GM21526 (cell line): ENCODE measurements around the gene CEACAM5.
"Not testable (repeated sequence)": the region's sequence is repeated elsewhere in the genome, so short reads cannot be mapped to it uniquely, and the experiment has no call there.

Experiments used
- ATAC-seq: cut with Tn5 transposase; IDR thresholded peaks from one replicate; pipeline ENCODE4 v1.9.1; 2021; ENCODE audit warnings: moderate library complexity; ENCODE audit not compliant: unreplicated experiment, low FRiP score

CEACAM5 gene

DNA sequence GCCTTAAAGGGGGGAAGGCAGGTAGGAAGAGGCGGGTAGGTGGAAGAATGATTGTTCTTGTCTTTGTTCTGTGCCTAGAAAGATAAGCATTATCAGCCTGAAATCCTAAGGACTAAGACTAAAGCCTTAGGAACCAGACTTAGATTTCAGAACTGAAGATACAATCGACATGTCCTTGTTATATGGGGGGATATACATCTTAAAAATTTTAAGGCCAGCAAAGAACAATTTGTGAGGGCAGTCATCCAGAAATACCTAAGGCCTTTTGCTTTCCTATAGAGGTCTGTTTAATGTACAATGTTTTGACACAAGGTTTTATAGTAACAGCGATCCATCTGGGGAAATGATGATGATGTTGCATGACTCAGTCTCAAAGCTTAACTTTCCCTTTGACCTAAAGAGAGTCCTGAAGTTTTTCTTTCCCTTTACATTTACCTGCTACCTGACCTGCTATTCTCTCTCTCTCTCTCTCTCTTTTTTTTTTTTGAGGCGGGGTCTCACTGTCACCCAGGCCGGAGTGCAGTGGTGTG is 26.7 kb downstream of the CEACAM5 start:
- no peak for ATAC-seq

DNA sequence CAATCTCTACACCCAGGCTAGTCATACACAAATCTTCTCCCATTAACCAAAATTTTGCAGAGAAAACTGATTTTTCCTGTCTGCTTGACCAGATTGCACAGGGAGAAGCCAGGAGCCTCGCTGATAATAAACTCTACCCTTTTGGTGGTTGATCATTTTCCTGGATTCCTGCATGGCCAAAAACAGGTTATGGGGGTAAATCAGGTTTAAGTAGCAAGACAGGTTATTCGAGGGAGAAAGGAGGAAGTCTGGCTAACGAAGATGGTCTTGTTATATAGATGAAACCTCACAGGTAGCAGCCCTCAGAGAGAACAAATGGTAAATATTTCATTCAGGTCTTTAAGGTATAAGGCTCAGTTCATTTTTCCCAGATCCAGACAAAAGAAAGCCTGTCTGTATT is 30.9 kb downstream of the CEACAM5 start:
- no peak for ATAC-seq

DNA sequence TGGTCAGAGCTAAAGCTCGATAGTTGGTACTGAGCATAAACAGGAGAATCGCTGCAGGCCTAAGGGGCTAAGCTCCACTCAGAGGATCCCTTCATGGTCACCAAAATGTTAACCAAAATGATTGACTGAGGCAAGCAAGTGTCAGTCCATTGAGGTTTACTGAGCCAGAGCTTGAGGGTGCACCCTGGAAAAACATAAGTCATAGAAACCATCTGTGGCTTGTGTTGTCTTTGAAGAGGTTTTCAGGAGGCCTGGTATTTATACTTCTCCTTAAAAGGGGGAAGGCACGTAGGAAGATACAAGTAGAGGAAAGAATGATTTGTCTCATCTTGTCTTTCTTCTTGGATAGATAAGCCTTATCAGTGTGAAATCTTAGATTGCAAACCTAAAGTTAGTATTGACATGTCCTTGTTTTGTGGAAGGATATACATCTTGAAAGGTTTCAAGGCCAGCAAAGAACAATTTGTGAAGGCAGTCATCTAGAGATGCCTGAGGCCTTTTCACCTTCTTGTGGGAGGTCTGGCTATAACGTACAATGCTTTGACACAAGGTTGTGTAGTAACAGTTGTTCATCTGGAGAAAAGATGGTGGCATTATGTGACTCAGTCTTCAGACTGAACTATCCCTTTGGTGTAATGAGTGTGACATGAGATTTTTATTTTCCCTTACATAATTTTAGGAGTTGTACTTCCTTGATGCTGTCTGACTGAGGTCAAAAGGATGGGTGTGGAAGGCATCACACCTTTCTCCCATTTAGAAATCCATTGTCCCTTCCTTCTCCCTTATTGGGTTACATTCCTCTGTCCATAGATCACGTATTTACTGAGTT is 32.2 kb downstream of the CEACAM5 start:
- no peak for ATAC-seq

GRCh38 chr19:41741244-41741554 is 32.8 kb downstream of the CEACAM5 start:
- no peak for ATAC-seq

GRCh38 chr19:41744850-41745249 is 36.4 kb downstream of the CEACAM5 start:
- ATAC-seq = no peak

DNA sequence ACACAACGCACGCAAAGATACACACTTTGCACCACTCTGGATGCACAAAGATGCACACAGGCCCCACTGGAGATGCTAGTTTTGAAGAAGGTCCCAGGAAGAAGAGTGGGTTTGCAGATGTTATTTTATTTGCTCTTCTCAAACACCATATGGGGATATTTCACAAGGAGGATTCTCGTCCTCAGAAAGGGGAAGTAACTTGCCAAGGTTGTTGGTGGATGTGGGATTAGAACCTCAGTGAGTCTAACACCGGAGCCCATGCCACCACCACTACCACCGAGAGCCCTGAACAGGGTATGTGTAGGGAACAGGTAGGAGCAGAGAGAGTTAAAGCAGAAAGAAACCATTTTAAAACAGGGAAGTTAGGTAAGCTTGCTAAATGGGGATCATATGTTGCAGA is 37.3 kb downstream of the CEACAM5 start:
- no peak for ATAC-seq

- ATAC-seq = no peak
Observed at GRCh38 chr19:41746593-41747227, 38.3 kb downstream of the CEACAM5 start.

- no peak for ATAC-seq
Observed at GRCh38 chr19:41748012-41748411, 39.6 kb downstream of the CEACAM5 start.

DNA sequence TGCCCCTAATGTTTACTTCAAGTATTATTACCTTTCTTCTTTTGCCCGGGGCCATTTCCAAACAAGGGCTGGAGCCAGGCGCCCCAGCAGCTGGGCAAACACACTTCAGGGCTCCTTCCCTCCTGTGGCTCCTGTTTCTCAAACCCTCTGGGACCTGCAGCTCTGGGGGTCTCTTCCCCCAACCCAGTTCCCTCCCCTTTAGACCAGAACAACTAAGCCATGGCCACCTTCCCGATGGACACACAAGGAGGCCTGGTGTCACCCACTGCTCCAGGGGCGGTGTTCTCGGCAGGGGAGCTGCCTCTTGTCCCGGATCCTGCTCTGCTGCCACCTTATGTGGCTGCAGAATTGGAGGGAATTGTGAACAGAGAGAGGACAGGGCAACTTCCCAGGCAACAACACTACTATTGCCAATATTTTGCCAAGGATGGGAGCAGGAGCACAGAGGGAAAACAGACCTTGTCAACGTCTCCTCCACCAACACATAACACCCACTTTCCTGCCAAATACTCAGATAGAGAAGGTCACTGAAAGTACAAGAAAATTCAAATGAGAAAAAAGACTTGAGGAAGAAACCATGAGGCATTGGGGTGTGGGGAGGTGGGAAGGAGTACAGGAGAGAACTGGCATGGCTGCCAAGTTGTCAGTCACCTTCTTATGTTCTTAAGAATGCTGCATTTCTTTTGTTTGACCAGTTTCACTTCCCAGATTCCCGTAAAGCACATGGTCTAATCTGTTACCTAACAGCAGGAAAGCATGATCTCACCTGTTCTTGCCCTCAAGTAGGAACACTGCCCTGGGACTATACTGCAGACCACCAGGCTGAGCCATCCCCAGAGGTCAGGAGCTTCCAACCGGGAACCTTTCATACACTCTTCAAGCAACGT is 42.1 kb downstream of the CEACAM5 start:
- not testable (repeated sequence) for ATAC-seq

DNA sequence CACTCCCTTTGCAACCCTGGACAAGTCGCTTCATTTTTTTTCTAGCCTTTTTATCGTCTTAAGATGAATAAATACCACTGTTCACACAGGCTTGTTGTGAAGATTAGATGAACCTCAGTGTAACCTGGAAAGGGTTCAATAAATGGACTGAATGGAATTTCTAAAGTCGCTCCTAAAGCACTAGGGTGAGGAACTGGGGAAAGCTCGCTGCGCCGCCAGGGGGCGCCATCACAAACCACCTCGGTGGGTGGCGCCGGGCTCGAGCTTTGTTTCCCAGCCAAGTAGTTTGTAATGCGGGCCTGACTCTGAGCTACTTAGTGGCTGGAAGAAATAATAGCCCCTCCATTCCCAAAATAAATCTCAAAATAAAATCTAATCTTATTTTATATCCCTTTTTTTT is 44.7 kb downstream of the CEACAM5 start:
- no peak for ATAC-seq

DNA sequence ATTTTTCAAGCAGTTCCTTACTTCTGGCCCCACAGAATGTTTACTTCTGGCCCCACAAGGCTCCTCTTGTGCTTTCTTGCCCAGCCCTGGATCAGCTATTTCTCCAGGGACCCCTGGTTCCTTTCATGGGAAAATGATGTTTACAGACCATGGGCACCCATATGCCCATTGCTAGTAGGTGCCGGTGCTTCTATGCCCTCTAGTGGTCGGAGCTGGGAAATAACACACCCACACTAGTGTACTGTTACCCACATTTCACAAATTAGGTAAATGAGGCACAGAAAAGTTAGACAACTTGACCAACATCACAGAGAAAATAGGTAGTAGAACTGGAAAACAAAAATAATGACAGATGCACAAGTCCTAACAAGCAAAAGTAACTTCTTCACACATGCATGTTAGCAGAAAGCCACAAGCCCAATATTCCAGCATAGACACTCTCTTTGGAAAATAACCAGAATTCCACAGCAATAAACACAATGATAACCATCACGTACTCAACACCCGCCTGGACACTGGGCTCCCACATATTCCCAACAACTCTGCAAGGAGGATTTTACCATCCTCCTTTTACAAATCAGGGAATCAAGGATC is 45.6 kb downstream of the CEACAM5 start:
- ATAC-seq = no peak

GRCh38 chr19:41755328-41755913 is 47.0 kb downstream of the CEACAM5 start, which contains the start of gene CEACAM6:
TSS of gene CEACAM6 (plus strand) at chr19:41755530. CDS start at chr19:41755639, 109 bp downstream.
- no peak for ATAC-seq

DNA sequence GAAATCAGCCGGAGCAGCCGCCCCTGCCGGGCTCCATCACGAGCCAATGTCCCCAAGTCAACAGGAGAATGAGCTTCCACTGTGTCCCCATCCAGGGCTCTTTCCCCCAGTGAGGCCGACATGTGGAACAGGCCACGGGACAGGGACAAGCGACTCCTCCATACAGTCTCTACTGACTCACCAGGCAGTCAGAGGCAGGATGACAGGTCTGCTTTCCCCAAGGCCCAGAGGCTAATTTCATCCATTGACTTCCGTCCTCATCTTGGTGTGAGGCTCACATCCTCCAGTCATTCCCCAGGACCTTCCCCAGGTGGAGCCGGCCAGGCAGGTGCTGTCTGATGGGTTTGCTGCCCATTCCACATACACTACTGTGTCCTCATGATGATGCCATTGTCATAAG is 50.4 kb downstream of the CEACAM5 start:
- no peak for ATAC-seq

DNA sequence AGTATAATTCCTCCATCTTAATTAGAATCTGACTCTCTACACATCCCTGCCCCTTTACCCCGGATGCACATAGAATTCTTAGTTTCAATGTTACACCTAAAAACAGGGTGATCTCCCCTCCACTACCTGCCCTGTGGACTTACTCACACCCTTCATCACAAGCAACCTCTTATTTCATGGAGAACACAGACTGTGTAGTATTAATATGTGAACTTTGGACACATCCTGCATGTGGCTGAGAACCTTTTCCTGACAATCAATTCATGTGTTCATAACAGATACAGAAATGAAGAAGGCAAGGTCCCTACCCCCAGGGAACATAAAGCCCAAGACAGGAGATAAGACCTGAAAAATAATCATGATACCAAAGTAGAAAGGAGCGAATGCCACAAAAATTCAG is 58.7 kb downstream of the CEACAM5 start:
- no peak for ATAC-seq

- not testable (repeated sequence) for ATAC-seq
Observed at GRCh38 chr19:41768105-41768504, 59.7 kb downstream of the CEACAM5 start.

GRCh38 chr19:41769608-41770007 is 61.2 kb downstream of the CEACAM5 start:
- ATAC-seq = no peak

- no peak for ATAC-seq
Observed at GRCh38 chr19:41771410-41771809, 63.0 kb downstream of the CEACAM5 start.

DNA sequence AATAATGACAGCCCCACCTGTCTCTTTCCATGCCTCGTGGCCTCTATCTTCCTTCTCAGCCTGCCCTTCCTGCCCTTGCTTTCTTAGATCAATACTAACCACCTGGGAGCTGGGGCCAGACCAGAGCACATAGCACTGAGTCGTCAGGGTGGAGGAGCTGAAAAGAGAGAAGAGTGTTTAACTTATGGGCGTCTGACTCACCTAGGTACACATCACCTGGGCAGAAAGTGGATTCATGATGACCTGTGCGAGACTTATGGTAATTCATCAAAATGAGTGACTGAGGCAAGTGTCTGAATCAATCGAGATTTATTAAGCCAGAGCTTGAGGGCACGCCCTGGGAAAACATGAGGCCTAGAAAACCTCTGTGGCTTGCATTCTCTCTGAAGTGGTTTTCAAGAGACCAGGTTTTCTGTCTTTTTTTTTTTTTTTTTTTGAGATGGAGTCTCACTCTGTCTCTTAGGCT is 66.1 kb downstream of the CEACAM5 start:
- ATAC-seq = no peak

- no peak for ATAC-seq
Observed at GRCh38 chr19:41776700-41777099, 68.3 kb downstream of the CEACAM5 start.
